Measurements from ENCODE around the gene CCSER1.

The CCSER1 gene

DNA sequence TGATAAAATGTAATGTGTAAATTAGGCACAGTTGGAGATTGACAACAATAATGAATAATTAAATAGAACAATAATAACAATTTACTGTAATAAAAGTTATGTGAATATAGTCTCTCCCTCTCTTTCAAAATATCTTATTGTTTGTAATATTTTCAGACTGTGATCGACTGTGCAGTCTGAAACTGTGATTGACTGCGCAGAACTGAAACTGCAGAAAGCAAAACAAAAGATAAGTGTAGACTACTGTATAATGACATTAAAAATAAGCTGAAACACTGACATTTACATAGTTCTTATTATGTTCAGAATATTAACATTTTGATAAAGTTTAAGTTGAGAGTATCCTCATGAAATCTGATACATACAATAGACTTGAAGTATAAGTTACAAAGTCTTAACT is 371.0 kb downstream of the CCSER1 start:
- no peak overlapping the region for H3K27ac ChIP-seq
- ChIA-PET CTCF (no interaction called here), POLR2A (ENCODE audit: low non-redundant PET) (no interaction called here)
- no peak for DNase-seq (ENCODE audit: low spot score)
- TF ChIP-seq, protein P1, sequence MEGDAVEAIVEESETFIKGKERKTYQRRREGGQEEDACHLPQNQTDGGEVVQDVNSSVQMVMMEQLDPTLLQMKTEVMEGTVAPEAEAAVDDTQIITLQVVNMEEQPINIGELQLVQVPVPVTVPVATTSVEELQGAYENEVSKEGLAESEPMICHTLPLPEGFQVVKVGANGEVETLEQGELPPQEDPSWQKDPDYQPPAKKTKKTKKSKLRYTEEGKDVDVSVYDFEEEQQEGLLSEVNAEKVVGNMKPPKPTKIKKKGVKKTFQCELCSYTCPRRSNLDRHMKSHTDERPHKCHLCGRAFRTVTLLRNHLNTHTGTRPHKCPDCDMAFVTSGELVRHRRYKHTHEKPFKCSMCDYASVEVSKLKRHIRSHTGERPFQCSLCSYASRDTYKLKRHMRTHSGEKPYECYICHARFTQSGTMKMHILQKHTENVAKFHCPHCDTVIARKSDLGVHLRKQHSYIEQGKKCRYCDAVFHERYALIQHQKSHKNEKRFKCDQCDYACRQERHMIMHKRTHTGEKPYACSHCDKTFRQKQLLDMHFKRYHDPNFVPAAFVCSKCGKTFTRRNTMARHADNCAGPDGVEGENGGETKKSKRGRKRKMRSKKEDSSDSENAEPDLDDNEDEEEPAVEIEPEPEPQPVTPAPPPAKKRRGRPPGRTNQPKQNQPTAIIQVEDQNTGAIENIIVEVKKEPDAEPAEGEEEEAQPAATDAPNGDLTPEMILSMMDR (conservative IDR thresholded peaks at IDR 0.05; ENCODE audit: low read depth): no peak

DNA sequence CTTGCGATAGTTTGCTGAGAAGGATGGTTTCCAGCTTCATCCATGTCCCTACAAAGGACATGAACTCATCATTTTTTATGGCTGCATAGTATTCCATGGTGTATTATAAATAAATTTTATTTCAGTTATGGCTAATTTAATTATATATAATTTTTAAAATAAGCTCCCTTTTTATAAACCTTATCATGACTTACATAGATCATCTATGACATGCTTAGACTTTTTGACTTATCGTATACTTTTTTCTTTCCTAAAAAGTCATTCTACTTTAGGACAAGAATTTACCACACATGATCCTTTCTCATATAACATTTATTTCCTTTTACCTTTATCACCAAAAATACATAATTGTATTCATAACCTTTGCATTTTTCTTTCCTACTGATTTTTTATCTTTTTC is 376.5 kb downstream of the CCSER1 start:
- ChIA-PET CTCF (interaction anchor here (0.6 to 0.7 kb wide), 2 partner anchors 180 to 1905 kb away, joined by 3 to 8 read pairs; no protein-coding TSS in a partner anchor), POLR2A (ENCODE audit: low non-redundant PET) (no interaction called here)
- TF ChIP-seq, protein P1 (conservative IDR thresholded peaks at IDR 0.05; ENCODE audit: low read depth): no peak
- no peak overlapping the region for H3K27ac ChIP-seq
- DNase-seq (ENCODE audit: low spot score): no peak

DNA sequence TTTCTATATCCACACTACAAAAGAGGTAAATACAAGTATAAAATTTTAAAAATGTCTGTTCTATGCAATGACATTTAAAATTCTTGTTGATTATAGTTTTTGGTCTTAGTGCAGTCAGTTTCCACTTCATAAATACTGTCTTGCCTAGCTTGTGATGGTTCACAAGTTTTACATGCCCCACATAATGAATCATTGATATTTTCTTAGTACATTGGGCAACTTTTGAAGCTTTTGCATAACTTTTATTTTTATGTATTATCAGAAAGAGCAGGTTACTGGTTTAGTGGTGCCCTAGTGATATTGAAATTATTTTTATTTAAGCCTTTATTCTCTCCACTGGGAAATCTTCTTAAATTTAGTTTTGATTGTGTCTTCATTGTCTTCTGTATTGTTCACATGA is 388.0 kb downstream of the CCSER1 start:
- ChIA-PET POLR2A (ENCODE audit: low non-redundant PET) (no interaction called here), CTCF (no interaction called here)
- TF ChIP-seq, protein P1 (conservative IDR thresholded peaks at IDR 0.05; ENCODE audit: low read depth): no peak
- no peak overlapping the region for H3K27ac ChIP-seq
- no peak for DNase-seq (ENCODE audit: low spot score)

DNA sequence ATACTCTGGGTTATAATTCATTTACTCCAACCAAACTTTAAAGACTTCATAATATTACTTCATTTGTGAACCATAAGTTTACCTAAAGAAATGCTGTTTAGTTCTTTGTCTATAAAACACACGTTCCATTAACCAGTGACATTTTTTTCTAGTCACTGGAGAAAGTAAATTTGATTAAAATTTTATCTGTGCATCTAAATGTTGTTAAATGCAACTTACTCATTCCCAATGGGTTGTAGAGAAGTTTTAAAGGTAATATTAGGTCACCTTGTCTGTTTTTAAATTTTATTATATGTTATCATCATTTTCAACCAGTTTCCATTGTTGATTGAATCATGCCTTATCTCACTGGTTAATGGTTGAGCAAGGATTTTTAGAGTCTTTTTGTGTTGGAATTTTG is 401.4 kb downstream of the CCSER1 start:
- POLR2A ChIA-PET (ENCODE audit: low non-redundant PET): no interaction called here
- CTCF ChIA-PET: interaction anchor here (0.7 kb wide), 1 partner anchor 715 kb away, joined by 3 read pairs; no protein-coding TSS in a partner anchor
- TF ChIP-seq, protein P1 (conservative IDR thresholded peaks at IDR 0.05; ENCODE audit: low read depth): no peak
- no peak overlapping the region for H3K27ac ChIP-seq
- no peak for DNase-seq (ENCODE audit: low spot score)

DNA sequence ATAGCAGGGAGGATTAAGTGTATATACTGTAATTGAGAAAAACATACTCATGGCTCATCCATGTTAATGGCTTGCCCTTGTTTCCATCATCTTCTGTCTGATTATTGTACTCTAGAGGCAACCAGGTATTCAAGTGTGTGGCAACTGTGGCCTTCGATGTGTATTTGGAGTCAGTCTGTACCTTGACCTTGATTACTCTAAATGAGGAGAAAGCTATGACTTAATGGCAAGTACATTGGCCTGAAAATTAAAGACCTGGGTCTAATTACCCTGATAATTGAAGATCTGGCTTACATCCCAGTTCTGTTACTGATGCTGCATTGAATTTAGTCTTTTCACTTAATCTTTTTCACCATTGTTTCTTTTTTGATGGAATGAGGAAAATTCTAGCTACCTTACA is 409.2 kb downstream of the CCSER1 start:
- ChIA-PET POLR2A (ENCODE audit: low non-redundant PET) (no interaction called here), CTCF (no interaction called here)
- TF ChIP-seq, protein P1 (conservative IDR thresholded peaks at IDR 0.05; ENCODE audit: low read depth): no peak

DNA sequence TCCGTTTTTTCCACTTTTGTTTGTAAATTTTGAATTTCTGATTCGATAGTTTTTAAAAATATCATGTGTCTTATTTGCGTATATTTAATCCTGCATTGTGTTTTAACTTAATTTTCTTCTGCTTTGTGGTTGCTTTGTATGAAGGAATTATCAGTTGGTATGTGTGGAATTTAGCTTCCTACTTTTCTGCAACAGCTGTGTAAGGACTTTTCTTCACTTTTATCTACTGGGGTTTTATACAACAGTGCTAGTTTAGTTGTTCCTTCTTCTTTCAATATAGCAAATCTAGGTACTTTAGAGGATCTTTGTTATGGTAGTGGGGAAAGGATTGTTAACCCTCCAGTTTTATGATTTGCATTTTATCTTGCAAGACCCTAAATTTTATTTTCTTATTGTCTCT is 410.3 kb downstream of the CCSER1 start:
- no peak overlapping the region for H3K27ac ChIP-seq
- no peak for DNase-seq (ENCODE audit: low spot score)
- CTCF ChIA-PET: interaction anchor here (0.7 kb wide), 1 partner anchor 1045 kb away, joined by 3 read pairs; no protein-coding TSS in a partner anchor
- POLR2A ChIA-PET (ENCODE audit: low non-redundant PET): no interaction called here
- TF ChIP-seq, protein P1 (conservative IDR thresholded peaks at IDR 0.05; ENCODE audit: low read depth): no peak

More for the DNA sequence above, 409.2 kb downstream of the CCSER1 start:
- DNase-seq (ENCODE audit: low spot score): no peak
- H3K27ac ChIP-seq: no peak overlapping the region

DNA sequence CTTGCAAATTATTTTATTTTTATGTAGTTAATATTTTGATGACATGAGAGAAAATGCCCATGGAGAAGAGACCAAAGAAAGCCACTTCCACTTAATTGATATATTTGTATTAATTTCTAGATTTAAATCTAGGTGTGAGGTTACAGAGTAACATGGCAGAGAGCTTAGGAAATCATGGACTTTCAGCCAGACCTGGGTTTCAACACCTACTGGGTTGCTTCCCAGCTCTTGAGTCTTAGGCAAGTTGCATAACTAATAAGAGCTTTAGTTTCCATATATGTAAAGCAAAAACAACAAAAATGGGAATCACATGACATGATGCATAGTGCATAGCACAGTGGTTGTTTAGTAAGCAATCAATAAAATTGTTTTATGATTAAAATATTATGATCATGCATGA is 413.3 kb downstream of the CCSER1 start:
- no peak overlapping the region for H3K27ac ChIP-seq
- POLR2A ChIA-PET (ENCODE audit: low non-redundant PET): no interaction called here
- TF ChIP-seq, protein P1 (conservative IDR thresholded peaks at IDR 0.05; ENCODE audit: low read depth): no peak
- CTCF ChIA-PET: no interaction called here
- no peak for DNase-seq (ENCODE audit: low spot score)

Data from RWPE1 (cell line).